GM12891 (cell line): Measurements from ENCODE around the gene TUBB6.

ENCODE experiments used
- DNase-seq: peaks from one replicate; pipeline ENCODE4 v3.0.0; 2011; ENCODE audit warnings: low spot score; ENCODE audit not compliant: insufficient read length
- FAIRE-seq: peaks from 2 replicates; lab custom pipeline; 2011; peaks lifted over from hg19 to GRCh38; lab: Jason Lieb, UNC
- PAX5 ChIP-seq: IDR thresholded peaks from 2 replicates; pipeline ENCODE4 v1.6.1; 2011; ENCODE audit warnings: low read length, moderate library complexity, mild to moderate bottlenecking; ENCODE audit not compliant: insufficient read depth, severe bottlenecking
- POLR2A ChIP-seq: IDR thresholded peaks from 2 replicates; pipeline ENCODE4 v1.6.1; 2011; ENCODE audit warnings: low read depth, low read length, control low read depth
- POLR2AphosphoS5 ChIP-seq: IDR thresholded peaks from 2 replicates; pipeline ENCODE4 v1.6.1; 2011; ENCODE audit warnings: low read depth, low read length, control low read depth
- POU2F2 ChIP-seq: IDR thresholded peaks from 2 replicates; pipeline ENCODE4 v1.6.1; 2011; ENCODE audit warnings: low read depth, mild to moderate bottlenecking, control low read depth, low read length, moderate library complexity
- SPI1 ChIP-seq: IDR thresholded peaks from 2 replicates; pipeline ENCODE4 v1.6.1; 2011; ENCODE audit warnings: low read depth, low read length, control low read depth
- TAF1 ChIP-seq: IDR thresholded peaks from 2 replicates; pipeline ENCODE4 v1.6.1; 2011; ENCODE audit warnings: low read depth, low read length, control low read depth

Gene TUBB6

GRCh38 chr18:12278741-12279682 is 29.0 kb upstream of the TUBB6 start:
- no peak for DNase-seq

GRCh38 chr18:12279781-12280531 is 28.1 kb upstream of the TUBB6 start:
- DNase-seq = no peak
- TF ChIP-seq TAF1 = no peak
- no peak for TF ChIP-seq POLR2A
- TF ChIP-seq POU2F2 = no peak
- no peak for TF ChIP-seq POLR2AphosphoS5
- no peak for TF ChIP-seq PAX5
- no peak for TF ChIP-seq SPI1
- FAIRE-seq = no peak

More at GRCh38 chr18:12278741-12279682, 29.0 kb upstream of the TUBB6 start:
- no peak for TF ChIP-seq TAF1
- no peak for TF ChIP-seq POU2F2
- TF ChIP-seq POLR2A = no peak
- no peak for TF ChIP-seq PAX5
- no peak for TF ChIP-seq POLR2AphosphoS5
- no peak for TF ChIP-seq SPI1
- no peak for FAIRE-seq

- FAIRE-seq = no peak
- TF ChIP-seq PAX5 (no peak), TAF1 (no peak), SPI1 (no peak), POU2F2 (no peak), POLR2A (no peak), POLR2AphosphoS5 (no peak)
- DNase-seq = no peak
Observed at GRCh38 chr18:12281861-12282260, 26.2 kb upstream of the TUBB6 start.

GRCh38 chr18:12282442-12283039 is 25.5 kb upstream of the TUBB6 start:
- TF ChIP-seq PAX5 (no peak), SPI1 (no peak), POLR2A (no peak), POLR2AphosphoS5 (no peak), TAF1 (no peak)
- FAIRE-seq = no peak
- DNase-seq = no peak

- TF ChIP-seq PAX5 = no peak
- TF ChIP-seq POLR2AphosphoS5 = no peak
- TF ChIP-seq POLR2A = no peak
- no peak for TF ChIP-seq POU2F2
- TF ChIP-seq TAF1 = no peak
- FAIRE-seq = no peak
- no peak for DNase-seq
Observed at GRCh38 chr18:12283256-12283655, 24.8 kb upstream of the TUBB6 start.

GRCh38 chr18:12283666-12284065 is 24.4 kb upstream of the TUBB6 start:
- DNase-seq (no peak), FAIRE-seq (no peak)
- TF ChIP-seq POLR2A = no peak
- TF ChIP-seq SPI1 = no peak
- TF ChIP-seq POLR2AphosphoS5 = no peak
- no peak for TF ChIP-seq POU2F2
- TF ChIP-seq TAF1 = no peak
- TF ChIP-seq PAX5 = no peak

GRCh38 chr18:12287131-12287681 is 20.8 kb upstream of the TUBB6 start:
- FAIRE-seq (no peak), DNase-seq (no peak)
- no peak for TF ChIP-seq SPI1

GRCh38 chr18:12287684-12288402 is 20.2 kb upstream of the TUBB6 start:
- no peak for DNase-seq
- no peak for FAIRE-seq
- TF ChIP-seq PAX5 (no peak), SPI1 (no peak), POLR2AphosphoS5 (no peak), TAF1 (no peak), POU2F2 (no peak), POLR2A (no peak)

- FAIRE-seq = no peak
- no peak for DNase-seq
- no peak for TF ChIP-seq POLR2AphosphoS5
- TF ChIP-seq SPI1 = no peak
- TF ChIP-seq POU2F2 = no peak
- TF ChIP-seq TAF1 = no peak
- TF ChIP-seq PAX5 = no peak
- no peak for TF ChIP-seq POLR2A
Observed at GRCh38 chr18:12288403-12288755, 19.7 kb upstream of the TUBB6 start.
